Activated T-cell treated with anti-CD3 and anti-CD28 coated beads, Interleukin-2, amount 50 U/mL, for 72 hours (primary cell): Measurements from ENCODE around the gene LRBA. TPM values are rescaled to one million over a fixed set of nuclear protein-coding genes. Genes with fewer than 3 reads are reported as not detected.

Experiments
- ATAC-seq, 2 donors: fragments of 150-1000 bp; cut with Tn5 transposase; replicated peaks in 1 of 2; 2 replicates each; pipeline ENCODE4 v1.10.0; 2021; ENCODE audit warnings: moderate library complexity in 2 of 2, mild to moderate bottlenecking in 1 of 2
- DNase-seq, 2 donors: peaks; one replicate each; pipeline ENCODE4 v3.0.0; 2021 to 2022; ENCODE audit warnings: mixed read lengths in 1 of 2
- H3K27ac Mint-ChIP-seq: one replicate; pipeline ENCODE4 v1.8.0; 2022; ENCODE audit warnings: mild to moderate bottlenecking, moderate library complexity, mixed read lengths
- H3K27me3 Mint-ChIP-seq: one replicate; pipeline ENCODE4 v1.8.0; 2022; ENCODE audit warnings: low read depth, mixed read lengths
- H3K36me3 Mint-ChIP-seq, 2 donors: one replicate each; pipeline ENCODE4 v1.8.0; 2022; ENCODE audit warnings: mixed read lengths in 2 of 2, mild to moderate bottlenecking in 1 of 2; ENCODE audit not compliant: insufficient read depth in 2 of 2
- H3K4me1 Mint-ChIP-seq: one replicate; pipeline ENCODE4 v1.8.0; 2022; ENCODE audit warnings: low read depth, mixed read lengths
- H3K4me3 Mint-ChIP-seq, 2 donors: one replicate each; pipeline ENCODE4 v1.8.0; 2022; ENCODE audit warnings: mild to moderate bottlenecking in 2 of 2, mixed read lengths in 2 of 2, moderate library complexity in 2 of 2
- H3K9me3 Mint-ChIP-seq, 2 donors: one replicate each; pipeline ENCODE4 v1.8.0; 2022; ENCODE audit warnings: mixed read lengths in 2 of 2
- total RNA-seq, 2 donors: library from RNA; stranded (reverse); gene quantifications; one replicate each; pipeline ENCODE4 v1.2.3, GENCODE V29; 2022

The LRBA gene
- total RNA-seq, 2 donors from 2014 or later, result 46.3 to 56.6 TPM

GRCh38 chr4:150906987-150907633 lies 108.0 kb downstream of the LRBA start:
- ATAC-seq, result no peak
- peaks cover 27% of the 10 kb centered on the region for H3K4me1 Mint-ChIP-seq
- DNase-seq, result no peak
- H3K9me3 Mint-ChIP-seq, result peaks cover 0 to 3% of the 10 kb centered on the region in 2 donors
- no peak overlapping the region for H3K27ac Mint-ChIP-seq
- H3K27me3 Mint-ChIP-seq, result no peaks in the 10 kb centered on the region
- H3K36me3 Mint-ChIP-seq, result peaks cover 12 to 44% of the 10 kb centered on the region in 2 donors
- no peak overlapping the region for H3K4me3 Mint-ChIP-seq

GRCh38 chr4:150904671-150905070 lies 110.4 kb downstream of the LRBA start:
- DNase-seq, result no peak
- Mint-ChIP-seq H3K9me3 (no peaks in the 10 kb centered on the region), H3K27ac (no peak overlapping the region), H3K36me3 (peaks cover 7 to 26% of the 10 kb centered on the region in 2 donors), H3K27me3 (no peaks in the 10 kb centered on the region), H3K4me3 (no peak overlapping the region), H3K4me1 (peaks cover 24% of the 10 kb centered on the region)
- ATAC-seq, result no peak

- Mint-ChIP-seq H3K27me3 (no peaks in the 10 kb centered on the region), H3K4me1 (peaks cover 15% of the 10 kb centered on the region), H3K36me3 (peaks cover 4 to 26% of the 10 kb centered on the region in 2 donors)
These were observed 111.5 kb downstream of the LRBA start for GRCh38 chr4:150903603-150904002.

GRCh38 chr4:150896497-150896896 lies 118.6 kb downstream of the LRBA start:
- Mint-ChIP-seq H3K27ac (no peak overlapping the region), H3K4me3 (no peak overlapping the region), H3K27me3 (no peaks in the 10 kb centered on the region), H3K9me3 (no peaks in the 10 kb centered on the region), H3K4me1 (no peaks in the 10 kb centered on the region), H3K36me3 (peaks cover 0 to 22% of the 10 kb centered on the region in 2 donors)
- DNase-seq (no peak), ATAC-seq (no peak)

More at GRCh38 chr4:150903603-150904002, 111.5 kb downstream of the LRBA start:
- ATAC-seq, result peak in 1 of 2 donors; percentile 42
- no peak for DNase-seq
- Mint-ChIP-seq H3K9me3 (no peaks in the 10 kb centered on the region), H3K27ac (peak overlapping the region; percentile 36), H3K4me3 (no peak overlapping the region)

- H3K4me1 Mint-ChIP-seq, result peaks cover 14% of the 10 kb centered on the region
- no peak for ATAC-seq
- H3K27me3 Mint-ChIP-seq, result no peaks in the 10 kb centered on the region
- H3K36me3 Mint-ChIP-seq, result peaks cover 4 to 10% of the 10 kb centered on the region in 2 donors
- H3K4me3 Mint-ChIP-seq, result no peak overlapping the region
- H3K27ac Mint-ChIP-seq, result peak overlapping the region; percentile 1
- no peak for DNase-seq
- no peaks in the 10 kb centered on the region for H3K9me3 Mint-ChIP-seq
These were observed 124.8 kb downstream of the LRBA start for GRCh38 chr4:150890246-150890645.

- H3K36me3 Mint-ChIP-seq, result peaks cover 5 to 13% of the 10 kb centered on the region in 2 donors
- ATAC-seq (no peak), DNase-seq (no peak)
- no peaks in the 10 kb centered on the region for H3K27me3 Mint-ChIP-seq
- no peaks in the 10 kb centered on the region for H3K9me3 Mint-ChIP-seq
- H3K4me3 Mint-ChIP-seq, result no peak overlapping the region
- peaks cover 24% of the 10 kb centered on the region for H3K4me1 Mint-ChIP-seq
- H3K27ac Mint-ChIP-seq, result no peak overlapping the region
These were observed 125.8 kb downstream of the LRBA start for GRCh38 chr4:150889306-150889705.

GRCh38 chr4:150888625-150889024 lies 126.5 kb downstream of the LRBA start:
- no peak overlapping the region for H3K27ac Mint-ChIP-seq
- ATAC-seq, result no peak

GRCh38 chr4:150888217-150888616 lies 126.9 kb downstream of the LRBA start:
- DNase-seq, result no peak
- H3K27ac Mint-ChIP-seq, result no peak overlapping the region
- H3K4me1 Mint-ChIP-seq, result peaks cover 29% of the 10 kb centered on the region

More at GRCh38 chr4:150888625-150889024, 126.5 kb downstream of the LRBA start:
- H3K9me3 Mint-ChIP-seq, result no peaks in the 10 kb centered on the region
- H3K36me3 Mint-ChIP-seq, result peaks cover 6 to 16% of the 10 kb centered on the region in 2 donors
- no peaks in the 10 kb centered on the region for H3K27me3 Mint-ChIP-seq
- H3K4me3 Mint-ChIP-seq, result no peak overlapping the region
- no peak for DNase-seq
- H3K4me1 Mint-ChIP-seq, result peaks cover 29% of the 10 kb centered on the region

GRCh38 chr4:150886597-150886996 lies 128.5 kb downstream of the LRBA start:
- Mint-ChIP-seq H3K4me3 (no peak overlapping the region), H3K9me3 (no peaks in the 10 kb centered on the region), H3K27me3 (no peaks in the 10 kb centered on the region), H3K27ac (no peak overlapping the region), H3K4me1 (peaks cover 29% of the 10 kb centered on the region), H3K36me3 (peaks cover 6 to 11% of the 10 kb centered on the region in 2 donors)
- DNase-seq, result no peak
- ATAC-seq, result no peak

More at GRCh38 chr4:150888217-150888616, 126.9 kb downstream of the LRBA start:
- Mint-ChIP-seq H3K36me3 (peaks cover 6 to 16% of the 10 kb centered on the region in 2 donors), H3K4me3 (no peak overlapping the region), H3K27me3 (no peaks in the 10 kb centered on the region), H3K9me3 (no peaks in the 10 kb centered on the region)
- ATAC-seq, result no peak

- peaks cover 32% of the 10 kb centered on the region for H3K4me1 Mint-ChIP-seq
These were observed 130.5 kb downstream of the LRBA start for GRCh38 chr4:150884625-150885024.

GRCh38 chr4:150875367-150875766 lies 139.7 kb downstream of the LRBA start:
- DNase-seq (no peak), ATAC-seq (no peak)
- peaks cover 4% of the 10 kb centered on the region for H3K4me1 Mint-ChIP-seq
- peaks cover 1 to 3% of the 10 kb centered on the region in 2 donors for H3K9me3 Mint-ChIP-seq
- peaks cover 16 to 44% of the 10 kb centered on the region in 2 donors for H3K36me3 Mint-ChIP-seq
- H3K4me3 Mint-ChIP-seq, result no peak overlapping the region
- H3K27me3 Mint-ChIP-seq, result no peaks in the 10 kb centered on the region
- no peak overlapping the region for H3K27ac Mint-ChIP-seq

More at GRCh38 chr4:150884625-150885024, 130.5 kb downstream of the LRBA start:
- Mint-ChIP-seq H3K27me3 (no peaks in the 10 kb centered on the region), H3K9me3 (no peaks in the 10 kb centered on the region), H3K36me3 (peaks cover 9 to 22% of the 10 kb centered on the region in 2 donors), H3K27ac (peak overlapping the region; percentile 92), H3K4me3 (peak overlapping the region in 1 of 2 donors; percentile 75)
- DNase-seq, result no peak
- ATAC-seq, result no peak

- Mint-ChIP-seq H3K27ac (no peak overlapping the region), H3K27me3 (no peaks in the 10 kb centered on the region), H3K4me3 (no peak overlapping the region), H3K4me1 (no peaks in the 10 kb centered on the region), H3K36me3 (peaks cover 16 to 37% of the 10 kb centered on the region in 2 donors), H3K9me3 (peaks cover 1 to 3% of the 10 kb centered on the region in 2 donors)
- no peak for DNase-seq
- ATAC-seq, result no peak
These were observed 140.5 kb downstream of the LRBA start for GRCh38 chr4:150874338-150875226.

GRCh38 chr4:150867148-150867547 lies 147.9 kb downstream of the LRBA start:
- no peaks in the 10 kb centered on the region for H3K36me3 Mint-ChIP-seq
- H3K27ac Mint-ChIP-seq, result no peak overlapping the region
- ATAC-seq, result peak; percentile 65 to 74
- no peaks in the 10 kb centered on the region for H3K9me3 Mint-ChIP-seq
- no peak overlapping the region for H3K4me3 Mint-ChIP-seq
- no peaks in the 10 kb centered on the region for H3K4me1 Mint-ChIP-seq
- DNase-seq, result peak; percentile 20 to 49
- H3K27me3 Mint-ChIP-seq, result no peaks in the 10 kb centered on the region
